NCI-H2107 (cell line): Measurements from ENCODE around the gene ERICH3.

Experiments
- DNase-seq: peaks from one replicate; lab custom pipeline; 2025; lab: John Stamatoyannopoulos, UW

Gene ERICH3

GRCh38 chr1:74591949-74592348 is 81.6 kb downstream of the ERICH3 start:
- no peak for DNase-seq

GRCh38 chr1:74590288-74590687 is 83.3 kb downstream of the ERICH3 start:
- no peak for DNase-seq

- no peak for DNase-seq
These were observed 85.7 kb downstream of the ERICH3 start for GRCh38 chr1:74587888-74588287.

GRCh38 chr1:74586253-74586897 is 87.2 kb downstream of the ERICH3 start:
- no peak for DNase-seq

- DNase-seq = no peak
These were observed 89.4 kb downstream of the ERICH3 start for GRCh38 chr1:74584185-74584584.

- DNase-seq = no peak
These were observed 90.2 kb downstream of the ERICH3 start for GRCh38 chr1:74583397-74583796.

GRCh38 chr1:74579425-74579824 is 94.2 kb downstream of the ERICH3 start:
- no peak for DNase-seq

- DNase-seq = no peak
These were observed 95.5 kb downstream of the ERICH3 start for GRCh38 chr1:74578101-74578500.

- no peak for DNase-seq
These were observed 101.7 kb downstream of the ERICH3 start for GRCh38 chr1:74571891-74572290.

GRCh38 chr1:74571493-74571800 is 102.1 kb downstream of the ERICH3 start:
- DNase-seq = no peak

GRCh38 chr1:74570797-74571492 is 102.6 kb downstream of the ERICH3 start:
- DNase-seq = peak; percentile 10

GRCh38 chr1:74549932-74550331 is 123.7 kb downstream of the ERICH3 start:
- DNase-seq = no peak

- DNase-seq = no peak
These were observed 124.4 kb downstream of the ERICH3 start for GRCh38 chr1:74548961-74549750.

GRCh38 chr1:74545821-74546220 is 127.8 kb downstream of the ERICH3 start:
- no peak for DNase-seq

GRCh38 chr1:74534241-74534640 is 139.4 kb downstream of the ERICH3 start:
- no peak for DNase-seq

- DNase-seq = no peak
These were observed 141.8 kb downstream of the ERICH3 start for GRCh38 chr1:74531796-74532195.

GRCh38 chr1:74530892-74531291 is 142.7 kb downstream of the ERICH3 start:
- no peak for DNase-seq

- DNase-seq = no peak
These were observed 145.5 kb downstream of the ERICH3 start for GRCh38 chr1:74528123-74528522.

GRCh38 chr1:74526708-74527107 is 146.9 kb downstream of the ERICH3 start:
- DNase-seq = no peak

- DNase-seq = no peak
These were observed 149.6 kb downstream of the ERICH3 start for GRCh38 chr1:74523873-74524480.

- DNase-seq = no peak
These were observed 151.4 kb downstream of the ERICH3 start for GRCh38 chr1:74522148-74522547.
